Right lobe of liver (tissue), 4 donors: ENCODE measurements around the gene WNK2.

Experiments used
- POLR2A ChIP-seq: fragments of 450-650 bp; IDR thresholded peaks from one replicate; pipeline ENCODE4 v1.6.1; 2017; ENCODE audit warnings: antibody characterized with exemption, mild to moderate bottlenecking
- TF ChIP-seq, protein P1 (sequence below), 4 donors: fragments of 200-600 bp in 3 of 4; fragments of 450-650 bp in 1 of 4; IDR thresholded peaks; one replicate each; pipeline versions ENCODE4 v1.5.1 to v1.8.0; 2016 to 2022; ENCODE audit warnings: antibody characterized with exemption in 4 of 4, mild to moderate bottlenecking in 2 of 4
- donor health status: DM: no; HTN: no; CAD: no.
- donor health status: DM: no; HTN: no; CAD: no.
- donor health status: DM: no; HTN: yes; CAD: no.

DNA sequence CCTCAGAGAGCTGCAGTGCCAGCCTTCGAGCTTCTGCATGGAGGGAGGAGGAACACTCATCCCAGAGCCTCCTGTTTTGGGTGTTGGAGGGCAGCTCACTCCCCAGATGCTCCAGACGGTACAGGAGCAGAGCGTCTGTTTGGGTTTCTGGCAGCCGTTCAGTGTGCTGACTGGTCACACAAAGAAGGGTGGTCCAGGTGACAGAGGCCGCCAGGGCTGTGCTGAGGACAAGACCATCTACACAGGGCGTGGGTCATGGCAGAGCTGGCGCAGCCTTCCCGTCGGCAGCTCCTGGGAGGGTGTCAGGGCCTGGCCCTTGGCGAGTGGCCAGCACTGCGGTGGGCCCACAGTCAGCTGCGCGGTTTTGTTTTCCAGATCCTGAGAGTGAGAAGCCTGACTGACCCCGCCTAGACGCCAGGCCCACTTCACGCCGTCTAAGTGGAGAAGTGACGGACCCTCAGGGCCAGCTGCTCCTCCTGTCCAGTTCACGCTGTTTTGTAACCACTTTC, 136.1 kb downstream of the WNK2 start:
- TF ChIP-seq, protein P1, sequence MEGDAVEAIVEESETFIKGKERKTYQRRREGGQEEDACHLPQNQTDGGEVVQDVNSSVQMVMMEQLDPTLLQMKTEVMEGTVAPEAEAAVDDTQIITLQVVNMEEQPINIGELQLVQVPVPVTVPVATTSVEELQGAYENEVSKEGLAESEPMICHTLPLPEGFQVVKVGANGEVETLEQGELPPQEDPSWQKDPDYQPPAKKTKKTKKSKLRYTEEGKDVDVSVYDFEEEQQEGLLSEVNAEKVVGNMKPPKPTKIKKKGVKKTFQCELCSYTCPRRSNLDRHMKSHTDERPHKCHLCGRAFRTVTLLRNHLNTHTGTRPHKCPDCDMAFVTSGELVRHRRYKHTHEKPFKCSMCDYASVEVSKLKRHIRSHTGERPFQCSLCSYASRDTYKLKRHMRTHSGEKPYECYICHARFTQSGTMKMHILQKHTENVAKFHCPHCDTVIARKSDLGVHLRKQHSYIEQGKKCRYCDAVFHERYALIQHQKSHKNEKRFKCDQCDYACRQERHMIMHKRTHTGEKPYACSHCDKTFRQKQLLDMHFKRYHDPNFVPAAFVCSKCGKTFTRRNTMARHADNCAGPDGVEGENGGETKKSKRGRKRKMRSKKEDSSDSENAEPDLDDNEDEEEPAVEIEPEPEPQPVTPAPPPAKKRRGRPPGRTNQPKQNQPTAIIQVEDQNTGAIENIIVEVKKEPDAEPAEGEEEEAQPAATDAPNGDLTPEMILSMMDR (IDR thresholded peaks at IDR 0.05), result no peak
- TF ChIP-seq POLR2A, result no peak
